Muscle of back (tissue), 11 donors: ENCODE data around the gene RASGRF2. TPM values are rescaled to one million over a fixed set of nuclear protein-coding genes. Genes with fewer than 3 reads are reported as not detected.
"Not testable (repeated sequence)": the region's sequence is repeated elsewhere in the genome, so short reads cannot be mapped to it uniquely, and the experiment has no call there.

Experiments
- DNase-seq, 3 donors: peaks; one replicate each; pipeline versions ENCODE4 v3.0.0 to v3.0.0-alpha.2; 2013
- polyA plus RNA-seq, 10 donors: library from polyadenylated mRNA; unstranded; fragments of 120-200 nt; gene quantifications; one replicate each; pipeline ENCODE4 v1.2.1, GENCODE V29; 2013; ENCODE audit not compliant: insufficient read length in 10 of 10

Gene RASGRF2
- polyA plus RNA-seq, 10 donors, result 0.35 to 3.4 (median 0.85) TPM

GRCh38 chr5:80985600-80986228 lies 25.6 kb downstream of the RASGRF2 start:
- DNase-seq, result no peak

GRCh38 chr5:80986382-80986781 lies 26.2 kb downstream of the RASGRF2 start:
- DNase-seq, result no peak

GRCh38 chr5:80987078-80987766 lies 27.1 kb downstream of the RASGRF2 start:
- DNase-seq, result no peak

- no peak for DNase-seq
These were observed 28.3 kb downstream of the RASGRF2 start for GRCh38 chr5:80988419-80988935.

GRCh38 chr5:80989883-80990282 lies 29.7 kb downstream of the RASGRF2 start:
- no peak for DNase-seq

GRCh38 chr5:80990527-80990926 lies 30.4 kb downstream of the RASGRF2 start:
- no peak for DNase-seq

GRCh38 chr5:80990971-80991370 lies 30.8 kb downstream of the RASGRF2 start:
- DNase-seq, result no peak

GRCh38 chr5:80995908-80996307 lies 35.7 kb downstream of the RASGRF2 start:
- DNase-seq, result no peak

GRCh38 chr5:80998590-80998979 lies 38.4 kb downstream of the RASGRF2 start:
- DNase-seq, result no peak

- DNase-seq, result no peak
These were observed 43.7 kb downstream of the RASGRF2 start for GRCh38 chr5:81003811-81004386.

- no peak for DNase-seq
These were observed 45.5 kb downstream of the RASGRF2 start for GRCh38 chr5:81005708-81006107.

- DNase-seq, result no peak
These were observed 46.1 kb downstream of the RASGRF2 start for GRCh38 chr5:81006231-81006630.

- DNase-seq, result no peak
These were observed 46.9 kb downstream of the RASGRF2 start for GRCh38 chr5:81006947-81007636.

GRCh38 chr5:81007637-81008027 lies 47.5 kb downstream of the RASGRF2 start:
- no peak for DNase-seq

- DNase-seq, result peak in 1 of 3 donors; percentile 12
These were observed 50.4 kb downstream of the RASGRF2 start for GRCh38 chr5:81010336-81011169.

- DNase-seq, result no peak
These were observed 54.2 kb downstream of the RASGRF2 start for GRCh38 chr5:81014348-81014747.

- DNase-seq, result no peak
These were observed 56.0 kb downstream of the RASGRF2 start for GRCh38 chr5:81016116-81016515.

GRCh38 chr5:81017320-81017719 lies 57.2 kb downstream of the RASGRF2 start:
- DNase-seq, result no peak

- DNase-seq, result not testable (repeated sequence)
These were observed 58.4 kb downstream of the RASGRF2 start for GRCh38 chr5:81018608-81019007.

- no peak for DNase-seq
These were observed 59.6 kb downstream of the RASGRF2 start for GRCh38 chr5:81019748-81020147.

- DNase-seq, result no peak
These were observed 60.5 kb downstream of the RASGRF2 start for GRCh38 chr5:81020478-81021167.
